GM10266 (cell line): ENCODE data around the gene CASP5.

ENCODE experiments used
- DNase-seq: peaks from one replicate; pipeline ENCODE4 v3.0.0; 2012; ENCODE audit errors: extremely low spot score
- TF ChIP-seq, protein P1 (sequence below): IDR thresholded peaks from 2 replicates; pipeline ENCODE4 v1.5.1; 2012; ENCODE audit warnings: mild to moderate bottlenecking, low read depth; ENCODE audit not compliant: control insufficient read depth, insufficient read depth; ENCODE audit errors: missing control alignments

The CASP5 gene

DNA sequence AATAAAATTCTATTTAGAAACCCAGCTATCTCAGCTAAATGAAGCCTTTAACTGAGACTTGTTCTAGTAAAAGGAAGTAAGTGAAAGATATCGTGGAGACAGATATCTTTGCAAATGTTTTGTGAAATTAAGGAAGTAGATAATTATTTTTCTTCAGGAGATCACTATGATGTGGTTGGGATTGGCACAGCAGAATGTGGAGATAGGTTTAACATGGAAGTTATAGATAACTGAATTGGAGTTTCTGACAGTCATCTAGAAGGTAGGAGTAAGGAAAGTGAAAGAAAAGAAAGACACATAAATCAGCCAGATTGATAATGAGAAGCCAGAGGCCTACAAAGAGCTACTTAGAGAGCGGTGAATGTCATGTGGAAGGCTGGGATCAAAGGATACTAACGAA is 4.7 kb upstream of the CASP5 start:
- TF ChIP-seq, protein P1, sequence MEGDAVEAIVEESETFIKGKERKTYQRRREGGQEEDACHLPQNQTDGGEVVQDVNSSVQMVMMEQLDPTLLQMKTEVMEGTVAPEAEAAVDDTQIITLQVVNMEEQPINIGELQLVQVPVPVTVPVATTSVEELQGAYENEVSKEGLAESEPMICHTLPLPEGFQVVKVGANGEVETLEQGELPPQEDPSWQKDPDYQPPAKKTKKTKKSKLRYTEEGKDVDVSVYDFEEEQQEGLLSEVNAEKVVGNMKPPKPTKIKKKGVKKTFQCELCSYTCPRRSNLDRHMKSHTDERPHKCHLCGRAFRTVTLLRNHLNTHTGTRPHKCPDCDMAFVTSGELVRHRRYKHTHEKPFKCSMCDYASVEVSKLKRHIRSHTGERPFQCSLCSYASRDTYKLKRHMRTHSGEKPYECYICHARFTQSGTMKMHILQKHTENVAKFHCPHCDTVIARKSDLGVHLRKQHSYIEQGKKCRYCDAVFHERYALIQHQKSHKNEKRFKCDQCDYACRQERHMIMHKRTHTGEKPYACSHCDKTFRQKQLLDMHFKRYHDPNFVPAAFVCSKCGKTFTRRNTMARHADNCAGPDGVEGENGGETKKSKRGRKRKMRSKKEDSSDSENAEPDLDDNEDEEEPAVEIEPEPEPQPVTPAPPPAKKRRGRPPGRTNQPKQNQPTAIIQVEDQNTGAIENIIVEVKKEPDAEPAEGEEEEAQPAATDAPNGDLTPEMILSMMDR = no peak
- no peak for DNase-seq

DNA sequence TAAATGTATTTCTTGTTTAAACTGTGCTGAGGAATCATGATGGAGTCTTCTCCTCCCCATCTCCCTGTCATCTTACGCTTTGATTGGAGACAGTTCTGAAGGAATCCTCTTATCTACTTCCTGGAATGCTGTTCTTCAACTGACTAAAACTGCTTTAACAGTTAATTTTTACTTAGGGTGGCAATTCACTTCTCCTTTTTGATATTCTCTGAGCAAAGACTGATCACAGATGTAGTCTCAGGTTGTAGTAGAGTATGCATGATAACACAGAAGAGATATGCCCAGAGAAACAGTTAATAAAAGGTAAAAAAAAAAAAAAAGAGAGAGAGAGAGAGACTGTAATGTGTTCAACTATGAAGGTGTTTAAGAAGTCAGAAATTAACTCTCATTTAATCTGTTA is 1.4 kb upstream of the CASP5 start:
- TF ChIP-seq, protein P1 = no peak
- DNase-seq = no peak

DNA sequence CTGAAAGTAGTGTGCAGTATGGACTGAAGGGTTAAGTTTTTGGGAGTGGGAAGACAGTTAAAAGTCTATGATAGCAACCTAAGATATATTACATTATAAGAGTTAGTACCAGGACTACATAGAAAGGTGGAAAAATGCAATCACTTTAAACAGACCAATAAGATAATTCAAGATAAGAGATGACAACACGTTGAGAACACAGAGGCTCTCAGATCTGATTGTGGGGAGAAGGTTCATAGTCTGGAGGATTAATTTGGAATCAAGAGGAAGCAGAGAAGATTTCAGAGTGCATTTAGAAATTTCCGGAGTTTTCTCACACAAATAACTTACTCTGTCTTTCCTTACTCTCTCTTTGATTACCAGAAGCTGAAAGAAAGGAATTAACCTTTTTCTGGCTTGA is 441 bp downstream of the CASP5 start:
- no peak for DNase-seq
- TF ChIP-seq, protein P1 = no peak

DNA sequence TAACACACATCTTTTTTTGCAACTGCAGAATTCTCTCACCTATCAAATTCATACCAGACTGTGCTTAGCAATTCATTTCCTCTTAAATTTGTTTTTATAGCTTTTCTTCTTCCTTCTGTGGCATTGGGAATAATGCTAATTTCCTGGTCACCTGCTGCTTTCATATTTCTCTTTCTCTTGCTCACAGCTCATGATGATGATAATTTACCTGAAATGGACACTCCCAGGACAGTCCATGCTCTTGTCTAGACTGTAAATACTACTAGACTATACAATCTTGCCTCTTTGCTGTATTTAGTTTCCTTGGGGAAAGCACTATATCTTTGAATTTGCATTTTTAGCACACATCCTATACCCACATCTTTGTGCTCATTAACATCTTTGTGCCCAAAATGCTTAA is 15.5 kb downstream of the CASP5 start:
- no peak for DNase-seq
- TF ChIP-seq, protein P1 = no peak

DNA sequence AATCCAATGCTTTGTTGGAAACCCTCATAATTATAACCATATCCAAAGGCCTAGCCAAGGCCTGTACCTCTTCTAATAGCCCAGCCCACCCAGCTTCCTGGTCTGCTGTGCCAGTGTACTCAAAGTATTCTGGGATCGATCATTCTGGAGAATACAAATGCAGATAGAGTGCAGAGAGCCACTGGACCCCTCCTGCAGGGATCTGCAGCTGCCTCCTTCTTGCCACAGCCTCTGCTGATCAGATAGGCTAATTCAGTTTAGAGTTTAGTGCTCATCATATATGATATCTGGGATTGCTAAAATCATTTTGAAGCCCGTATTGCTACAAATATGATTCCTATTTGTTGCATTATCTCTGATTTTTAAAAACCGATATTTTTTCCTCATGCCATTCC is 17.5 kb downstream of the CASP5 start:
- DNase-seq = no peak
- TF ChIP-seq, protein P1 = no peak

DNA sequence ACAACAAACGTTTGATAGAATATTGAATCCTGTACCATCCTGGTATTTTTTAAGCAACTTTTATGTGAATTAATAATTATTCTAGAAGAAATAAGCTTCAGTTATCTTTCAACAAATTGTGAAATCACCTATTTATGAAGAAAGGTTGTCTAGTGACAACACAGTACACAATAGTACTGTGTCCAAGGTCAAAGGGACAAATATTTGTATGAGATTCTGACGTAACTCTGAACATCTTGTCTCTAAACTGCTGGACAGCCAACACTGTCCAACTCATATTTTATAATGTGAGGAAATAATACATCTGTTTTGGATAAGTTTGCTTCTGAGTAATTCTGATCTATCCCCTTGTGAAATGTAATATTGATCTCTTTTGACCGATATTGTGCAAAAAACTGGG is 18.9 kb downstream of the CASP5 start:
- TF ChIP-seq, protein P1 = no peak

DNA sequence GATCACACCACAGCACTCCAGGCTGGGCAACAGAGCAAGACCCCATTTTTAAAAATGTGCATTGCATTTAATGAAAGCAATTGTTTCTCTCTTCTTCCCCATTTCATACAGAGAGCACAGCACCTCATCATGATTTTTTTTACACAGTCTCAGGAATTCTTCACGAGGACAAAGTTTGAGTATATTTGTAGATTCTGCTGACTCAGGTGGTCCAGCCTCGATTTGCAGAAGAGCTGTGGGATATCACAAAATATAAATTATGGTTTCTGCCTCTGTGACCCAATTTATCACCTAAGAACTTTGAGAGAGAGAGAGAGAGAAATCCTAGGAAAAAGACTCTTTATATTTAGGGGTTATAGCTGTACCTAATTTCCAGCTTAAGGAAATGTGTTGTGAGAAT is 19.8 kb downstream of the CASP5 start:
- TF ChIP-seq, protein P1 = no peak
- DNase-seq = no peak

More for the DNA sequence above, 18.9 kb downstream of the CASP5 start:
- DNase-seq = no peak

DNA sequence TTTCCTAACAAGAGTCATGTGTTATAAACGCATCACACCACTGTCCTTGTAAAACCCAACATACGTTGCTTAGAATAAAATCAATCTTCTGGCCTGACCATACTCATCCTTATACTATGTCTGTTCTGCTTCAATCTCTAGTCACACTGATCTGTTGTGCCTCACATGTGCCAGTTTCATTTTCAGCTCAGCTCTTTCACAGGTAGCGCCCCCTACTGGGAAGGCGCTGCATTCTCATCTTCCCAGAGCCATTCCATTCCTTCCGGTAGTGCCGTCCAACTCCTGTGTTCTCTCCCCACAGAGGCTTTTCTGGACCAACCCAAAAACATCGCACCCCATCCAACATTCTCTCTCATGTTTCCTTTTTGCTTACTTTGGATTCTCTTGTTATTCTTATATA is 22.2 kb downstream of the CASP5 start:
- DNase-seq = peak; percentile 25
- TF ChIP-seq, protein P1 = peak; percentile 81
